D721Med (cell line): ENCODE data around the gene KLK3.

Experiments used
- DNase-seq: peaks from one replicate; pipeline ENCODE4 v3.0.0; 2011; ENCODE audit warnings: low spot score; ENCODE audit not compliant: insufficient read length
- FAIRE-seq: peaks from 2 replicates; lab custom pipeline; 2011; peaks lifted over from hg19 to GRCh38; lab: Jason Lieb, UNC
- TF ChIP-seq, protein P1 (sequence below): IDR thresholded peaks from 2 replicates; pipeline ENCODE4 v1.5.1; 2012; ENCODE audit warnings: mild to moderate bottlenecking, control low read depth; ENCODE audit not compliant: insufficient read depth; ENCODE audit errors: missing control alignments

The KLK3 gene

DNA sequence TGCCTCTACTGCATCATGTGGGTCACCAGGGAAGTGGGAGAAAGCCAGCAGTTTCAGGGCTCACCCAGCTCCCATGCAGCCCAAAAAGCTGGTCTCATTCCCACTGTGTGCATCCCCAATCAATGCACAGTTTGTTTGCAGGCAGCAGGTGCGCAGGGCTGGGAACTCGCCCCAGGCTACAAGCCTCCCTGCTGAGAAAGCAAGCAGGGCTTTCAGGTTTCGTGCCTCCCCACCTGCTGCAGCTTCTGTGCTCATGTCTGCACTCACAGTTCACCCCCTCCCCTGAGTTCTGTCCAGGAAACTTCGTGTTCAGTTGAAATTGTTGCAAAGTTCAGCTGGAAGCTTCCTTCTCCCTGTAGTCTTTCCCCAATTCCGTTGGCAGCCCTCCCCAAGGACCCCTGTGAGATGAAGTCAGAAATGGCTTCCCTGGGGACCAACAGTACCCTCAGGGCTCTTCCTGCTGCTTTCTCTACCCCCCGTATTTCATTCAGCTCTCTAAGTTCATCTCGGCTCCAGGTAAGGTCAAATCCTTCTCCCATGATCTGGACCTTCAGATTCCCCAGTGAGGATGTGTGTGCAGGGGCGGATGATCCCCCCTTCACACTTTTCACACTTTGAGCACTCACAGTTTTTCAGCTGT lies 10.3 kb upstream of the KLK3 start:
- DNase-seq (no peak), FAIRE-seq (no peak)
- TF ChIP-seq, protein P1, sequence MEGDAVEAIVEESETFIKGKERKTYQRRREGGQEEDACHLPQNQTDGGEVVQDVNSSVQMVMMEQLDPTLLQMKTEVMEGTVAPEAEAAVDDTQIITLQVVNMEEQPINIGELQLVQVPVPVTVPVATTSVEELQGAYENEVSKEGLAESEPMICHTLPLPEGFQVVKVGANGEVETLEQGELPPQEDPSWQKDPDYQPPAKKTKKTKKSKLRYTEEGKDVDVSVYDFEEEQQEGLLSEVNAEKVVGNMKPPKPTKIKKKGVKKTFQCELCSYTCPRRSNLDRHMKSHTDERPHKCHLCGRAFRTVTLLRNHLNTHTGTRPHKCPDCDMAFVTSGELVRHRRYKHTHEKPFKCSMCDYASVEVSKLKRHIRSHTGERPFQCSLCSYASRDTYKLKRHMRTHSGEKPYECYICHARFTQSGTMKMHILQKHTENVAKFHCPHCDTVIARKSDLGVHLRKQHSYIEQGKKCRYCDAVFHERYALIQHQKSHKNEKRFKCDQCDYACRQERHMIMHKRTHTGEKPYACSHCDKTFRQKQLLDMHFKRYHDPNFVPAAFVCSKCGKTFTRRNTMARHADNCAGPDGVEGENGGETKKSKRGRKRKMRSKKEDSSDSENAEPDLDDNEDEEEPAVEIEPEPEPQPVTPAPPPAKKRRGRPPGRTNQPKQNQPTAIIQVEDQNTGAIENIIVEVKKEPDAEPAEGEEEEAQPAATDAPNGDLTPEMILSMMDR: no peak

GRCh38 chr19:50850738-50851137 lies 4.0 kb upstream of the KLK3 start:
- FAIRE-seq (no peak), DNase-seq (no peak)
- TF ChIP-seq, protein P1: no peak

- no peak for DNase-seq
- TF ChIP-seq, protein P1: no peak
- FAIRE-seq: no peak
Measured at GRCh38 chr19:50851620-50852019, 3.1 kb upstream of the KLK3 start.

DNA sequence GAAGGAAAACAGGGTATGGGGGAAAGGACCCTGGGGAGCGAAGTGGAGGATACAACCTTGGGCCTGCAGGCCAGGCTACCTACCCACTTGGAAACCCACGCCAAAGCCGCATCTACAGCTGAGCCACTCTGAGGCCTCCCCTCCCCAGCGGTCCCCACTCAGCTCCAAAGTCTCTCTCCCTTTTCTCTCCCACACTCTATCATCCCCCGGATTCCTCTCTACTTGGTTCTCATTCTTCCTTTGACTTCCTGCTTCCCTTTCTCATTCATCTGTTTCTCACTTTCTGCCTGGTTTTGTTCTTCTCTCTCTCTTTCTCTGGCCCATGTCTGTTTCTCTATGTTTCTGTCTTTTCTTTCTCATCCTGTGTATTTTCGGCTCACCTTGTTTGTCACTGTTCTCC lies 2.7 kb downstream of the KLK3 start:
- FAIRE-seq: no peak
- TF ChIP-seq, protein P1: no peak
- DNase-seq: no peak

DNA sequence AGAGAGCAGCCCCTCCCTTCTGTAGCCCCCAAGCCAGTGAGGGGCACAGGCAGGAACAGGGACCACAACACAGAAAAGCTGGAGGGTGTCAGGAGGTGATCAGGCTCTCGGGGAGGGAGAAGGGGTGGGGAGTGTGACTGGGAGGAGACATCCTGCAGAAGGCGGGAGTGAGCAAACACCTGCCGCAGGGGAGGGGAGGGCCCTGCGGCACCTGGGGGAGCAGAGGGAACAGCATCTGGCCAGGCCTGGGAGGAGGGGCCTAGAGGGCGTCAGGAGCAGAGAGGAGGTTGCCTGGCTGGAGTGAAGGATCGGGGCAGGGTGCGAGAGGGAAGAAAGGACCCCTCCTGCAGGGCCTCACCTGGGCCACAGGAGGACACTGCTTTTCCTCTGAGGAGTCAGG lies 4.2 kb downstream of the KLK3 start:
- FAIRE-seq (no peak), DNase-seq (no peak)
- TF ChIP-seq, protein P1: no peak

DNA sequence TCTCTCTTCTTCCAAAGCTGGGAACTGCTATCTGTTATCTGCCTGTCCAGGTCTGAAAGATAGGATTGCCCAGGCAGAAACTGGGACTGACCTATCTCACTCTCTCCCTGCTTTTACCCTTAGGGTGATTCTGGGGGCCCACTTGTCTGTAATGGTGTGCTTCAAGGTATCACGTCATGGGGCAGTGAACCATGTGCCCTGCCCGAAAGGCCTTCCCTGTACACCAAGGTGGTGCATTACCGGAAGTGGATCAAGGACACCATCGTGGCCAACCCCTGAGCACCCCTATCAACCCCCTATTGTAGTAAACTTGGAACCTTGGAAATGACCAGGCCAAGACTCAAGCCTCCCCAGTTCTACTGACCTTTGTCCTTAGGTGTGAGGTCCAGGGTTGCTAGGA lies 5.1 kb downstream of the KLK3 start:
- FAIRE-seq: no peak
- TF ChIP-seq, protein P1: no peak
- no peak for DNase-seq

GRCh38 chr19:50861010-50861409 lies 6.3 kb downstream of the KLK3 start:
- FAIRE-seq: no peak
- no peak for DNase-seq
- TF ChIP-seq, protein P1: no peak
